Sigmoid colon (tissue), 4 donors: Measurements from ENCODE around the gene DLGAP4.

Source experiments
- POLR2A ChIP-seq, 2 donors: fragments of 450-650 bp; IDR thresholded peaks; one replicate each; pipeline ENCODE4 v1.6.1; 2016; ENCODE audit warnings: antibody characterized with exemption in 2 of 2, mild to moderate bottlenecking in 2 of 2, moderate library complexity in 2 of 2
- POLR2AphosphoS5 ChIP-seq, 4 donors: sonication (generic); formaldehyde crosslinking; IDR thresholded peaks; one replicate each; pipeline ENCODE4 v1.6.1; 2017; ENCODE audit warnings: antibody characterized with exemption in 4 of 4

DNA sequence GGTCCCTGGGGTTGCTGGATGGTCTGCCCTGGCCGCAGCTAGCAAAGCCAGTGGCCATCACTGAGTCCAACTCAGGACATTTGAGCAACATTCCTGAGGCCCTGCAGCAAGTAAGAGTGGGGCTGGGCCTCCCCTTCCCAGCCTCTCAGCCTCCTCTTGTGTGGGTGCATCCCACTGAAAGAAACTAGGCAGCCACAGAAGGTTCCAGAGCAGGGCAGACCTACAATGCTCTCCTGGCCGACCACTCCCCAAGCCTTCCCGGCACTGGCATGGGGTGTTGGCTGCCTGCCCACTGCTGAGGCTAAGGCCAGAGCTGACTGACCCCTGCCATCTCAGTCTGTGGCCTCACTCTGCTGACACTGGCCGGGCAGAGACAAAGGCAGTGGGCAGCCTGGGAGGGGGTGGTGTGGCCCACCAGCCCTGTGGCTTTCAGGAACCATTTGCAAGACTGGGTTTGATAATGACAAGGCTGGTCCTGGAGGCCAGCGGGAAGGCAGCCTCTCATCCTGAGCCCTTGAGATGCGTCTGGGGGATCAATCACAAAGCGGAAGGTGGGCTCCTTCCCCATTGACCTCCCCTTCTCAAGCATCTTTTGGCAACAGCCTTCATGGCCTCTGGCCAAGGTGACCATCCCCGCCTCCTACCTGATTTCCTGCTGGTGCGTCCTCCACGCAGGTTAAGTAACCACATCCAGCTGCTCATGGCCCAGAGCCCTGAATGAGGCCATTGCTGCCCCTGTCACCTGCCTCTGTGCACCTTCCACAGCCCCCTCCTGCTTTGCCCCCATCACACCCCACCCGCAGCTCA is 9.6 kb downstream of the DLGAP4 start:
- TF ChIP-seq POLR2A (IDR thresholded peaks at IDR 0.05) (no peak), POLR2AphosphoS5 (IDR thresholded peaks at IDR 0.05) (no peak)
